HL-60 (cell line): ENCODE data around the gene APOE.

Source experiments
- CTCF ChIP-seq: IDR thresholded peaks from one replicate; pipeline ENCODE4 v1.5.1; 2011; ENCODE audit warnings: low read length, control low read depth, inconsistent platforms; ENCODE audit not compliant: insufficient read depth
- GABPA ChIP-seq: IDR thresholded peaks from 2 replicates; pipeline ENCODE4 v1.6.1; 2012; ENCODE audit warnings: low read depth
- POLR2AphosphoS5 ChIP-seq: IDR thresholded peaks from 2 replicates; pipeline ENCODE4 v1.6.1; 2012; ENCODE audit warnings: low read depth

- TF ChIP-seq CTCF: no peak
- no peak for TF ChIP-seq POLR2AphosphoS5
- TF ChIP-seq GABPA: no peak
Measured at GRCh38 chr19:44954278-44954648, 48.7 kb downstream of the APOE start.
